Hepatocyte (in vitro differentiated cells): ENCODE measurements around the gene DLG2. TPM values are rescaled to one million over a fixed set of nuclear protein-coding genes. Genes with fewer than 3 reads are reported as not detected.

Experiments
- DNase-seq: peaks from one replicate; pipeline ENCODE4 v3.0.0-alpha.2; 2016; ENCODE audit warnings: low spot score
- H2AFZ ChIP-seq: fragments of 200-600 bp; sonication (generic); 2 replicates; pipeline ENCODE4 v1.6.0; 2016; ENCODE audit warnings: antibody characterized with exemption, mild to moderate bottlenecking
- H3K27ac ChIP-seq: fragments of 200-600 bp; sonication (generic); 2 replicates; pipeline ENCODE4 v1.5.1; 2016; ENCODE audit warnings: mild to moderate bottlenecking
- H3K27me3 ChIP-seq: fragments of 200-600 bp; sonication (generic); 2 replicates; pipeline ENCODE4 v1.6.1; 2016
- H3K36me3 ChIP-seq: fragments of 200-600 bp; sonication (generic); replicated peaks from 2 replicates; pipeline ENCODE4 v1.5.1; 2016; ENCODE audit warnings: low read depth; ENCODE audit not compliant: insufficient read depth
- H3K4me1 ChIP-seq: fragments of 200-600 bp; sonication (generic); 2 replicates; pipeline ENCODE4 v1.5.1; 2016; ENCODE audit warnings: mild to moderate bottlenecking, moderate library complexity; ENCODE audit not compliant: insufficient read depth
- H3K4me2 ChIP-seq: fragments of 200-600 bp; sonication (generic); 2 replicates; pipeline ENCODE4 v1.6.0; 2016
- H3K4me3 ChIP-seq: fragments of 200-600 bp; sonication (generic); 2 replicates; pipeline ENCODE4 v1.5.1; 2016; ENCODE audit warnings: mild to moderate bottlenecking
- H3K79me2 ChIP-seq: fragments of 200-600 bp; sonication (generic); 2 replicates; pipeline ENCODE4 v1.6.0; 2017; ENCODE audit warnings: mild to moderate bottlenecking
- H3K9me2 ChIP-seq: fragments of 200-600 bp; sonication (generic); replicated peaks from 2 replicates; pipeline ENCODE4 v1.6.0; 2017; ENCODE audit warnings: mild to moderate bottlenecking; ENCODE audit not compliant: insufficient read depth
- H3K9me3 ChIP-seq: fragments of 200-600 bp; sonication (generic); 2 replicates; pipeline ENCODE4 v1.5.1; 2016; ENCODE audit warnings: low read depth, mild to moderate bottlenecking
- H4K20me1 ChIP-seq: fragments of 200-600 bp; sonication (generic); 2 replicates; pipeline ENCODE4 v1.6.0; 2016; ENCODE audit warnings: mild to moderate bottlenecking; ENCODE audit not compliant: insufficient read depth, poor library complexity, severe bottlenecking
- EZH2 ChIP-seq: fragments of 200-600 bp; sonication (generic); IDR thresholded peaks from 2 replicates; pipeline ENCODE4 v1.6.1; 2016; ENCODE audit warnings: antibody characterized with exemption, mild to moderate bottlenecking, borderline replicate concordance
- EZH2phosphoT487 ChIP-seq: fragments of 200-600 bp; sonication (generic); IDR thresholded peaks from one replicate; pipeline ENCODE4 v1.6.1; 2018; ENCODE audit warnings: antibody characterized with exemption, mild to moderate bottlenecking, low read depth, moderate library complexity; ENCODE audit not compliant: unreplicated experiment, severe bottlenecking
- WGBS: methylation state at CpG from one replicate; pipeline ENCODE4 v1.1.6; 2016; ENCODE audit warnings: low lambda C conversion rate; ENCODE audit errors: missing lambda C conversion rate; 5-methylcytosine and 5-hydroxymethylcytosine counted together
- polyA plus RNA-seq: library from polyadenylated mRNA; unstranded; fragments of >200 nt; fragmentation: Nextera tagmentation; extraction: Ambion mirVana; gene quantifications from 2 replicates; pipeline ENCODE4 v1.2.1, GENCODE V29; 2016
- total RNA-seq: library from RNA; depleted of rRNA; stranded (reverse); fragments of >200 nt; gene quantifications from 2 replicates; pipeline ENCODE4 v1.2.3, GENCODE V29; 2014
- TF ChIP-seq, protein P1 (sequence below): fragments of 200-600 bp; sonication (generic); IDR thresholded peaks from 2 replicates; pipeline ENCODE4 v1.5.1; 2016; ENCODE audit warnings: antibody characterized with exemption, mild to moderate bottlenecking; ENCODE audit not compliant: poor library complexity

DLG2 gene
- total and polyA plus RNA-seq, 2 experiments from 2014 or later, result 2.6 to 6.8 TPM

DNA sequence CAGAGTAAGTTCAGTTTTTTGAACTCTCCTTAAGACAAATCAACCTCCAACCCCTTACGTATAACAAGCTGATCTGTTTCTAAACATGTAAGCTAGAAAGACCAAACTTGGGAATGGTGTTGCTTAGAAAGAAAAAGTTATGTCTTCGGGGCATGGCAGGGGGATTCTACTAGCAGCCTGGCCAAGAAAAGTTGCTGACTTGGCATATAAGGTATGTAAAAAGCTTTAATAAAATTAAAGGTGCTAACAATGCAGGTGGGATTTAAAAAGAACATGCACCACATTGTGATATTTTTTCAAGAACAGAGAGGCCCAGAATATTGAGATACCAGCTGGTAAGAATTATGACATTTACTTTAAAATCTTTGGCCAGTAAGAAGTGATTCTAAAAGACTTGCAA lies 1929.6 kb downstream of the DLG2 start:
- 96% methylated on average over 2 of the region's 2 CpGs for WGBS

DNA sequence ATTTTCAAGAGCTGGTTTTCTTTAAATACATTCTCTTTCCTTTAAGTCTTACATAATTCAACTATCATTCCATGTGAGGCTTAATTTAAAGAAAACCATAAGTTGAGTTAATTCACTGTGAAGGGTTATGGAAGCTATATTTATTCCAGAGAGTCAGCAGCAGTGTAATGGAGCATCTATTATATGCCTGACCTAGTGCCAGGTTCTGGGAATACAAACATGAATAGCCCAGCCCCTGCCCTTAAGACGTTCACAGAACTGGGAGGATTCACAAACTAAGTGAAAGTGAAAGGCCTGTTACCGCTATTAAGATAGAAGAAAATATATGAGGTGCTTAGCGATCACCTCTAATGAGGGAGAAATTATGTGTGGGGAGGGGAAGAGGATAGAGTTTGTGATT lies 1932.1 kb downstream of the DLG2 start:
- Histone ChIP-seq H3K4me3 (no peak overlapping the region), H3K4me2 (no peak overlapping the region), H3K27me3 (no peaks in the 10 kb centered on the region), H3K9me3 (no peaks in the 10 kb centered on the region), H3K27ac (no peak overlapping the region), H2AFZ (no peak overlapping the region), H3K4me1 (no peaks in the 10 kb centered on the region), H3K79me2 (no peaks in the 10 kb centered on the region), H4K20me1 (no peaks in the 10 kb centered on the region), H3K36me3 (no peaks in the 10 kb centered on the region), H3K9me2 (no peaks in the 10 kb centered on the region)
- no peak for DNase-seq
- WGBS, result 81% methylated on average over 3 of the region's 3 CpGs
- TF ChIP-seq, protein P1, sequence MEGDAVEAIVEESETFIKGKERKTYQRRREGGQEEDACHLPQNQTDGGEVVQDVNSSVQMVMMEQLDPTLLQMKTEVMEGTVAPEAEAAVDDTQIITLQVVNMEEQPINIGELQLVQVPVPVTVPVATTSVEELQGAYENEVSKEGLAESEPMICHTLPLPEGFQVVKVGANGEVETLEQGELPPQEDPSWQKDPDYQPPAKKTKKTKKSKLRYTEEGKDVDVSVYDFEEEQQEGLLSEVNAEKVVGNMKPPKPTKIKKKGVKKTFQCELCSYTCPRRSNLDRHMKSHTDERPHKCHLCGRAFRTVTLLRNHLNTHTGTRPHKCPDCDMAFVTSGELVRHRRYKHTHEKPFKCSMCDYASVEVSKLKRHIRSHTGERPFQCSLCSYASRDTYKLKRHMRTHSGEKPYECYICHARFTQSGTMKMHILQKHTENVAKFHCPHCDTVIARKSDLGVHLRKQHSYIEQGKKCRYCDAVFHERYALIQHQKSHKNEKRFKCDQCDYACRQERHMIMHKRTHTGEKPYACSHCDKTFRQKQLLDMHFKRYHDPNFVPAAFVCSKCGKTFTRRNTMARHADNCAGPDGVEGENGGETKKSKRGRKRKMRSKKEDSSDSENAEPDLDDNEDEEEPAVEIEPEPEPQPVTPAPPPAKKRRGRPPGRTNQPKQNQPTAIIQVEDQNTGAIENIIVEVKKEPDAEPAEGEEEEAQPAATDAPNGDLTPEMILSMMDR, result no peak
- TF ChIP-seq EZH2 (no peak), EZH2phosphoT487 (no peak)

More for the DNA sequence above, 1929.6 kb downstream of the DLG2 start:
- Histone ChIP-seq H3K9me2 (no peaks in the 10 kb centered on the region), H2AFZ (no peak overlapping the region), H4K20me1 (no peaks in the 10 kb centered on the region), H3K4me3 (no peak overlapping the region), H3K27me3 (no peaks in the 10 kb centered on the region), H3K4me2 (no peak overlapping the region), H3K79me2 (no peaks in the 10 kb centered on the region), H3K27ac (no peak overlapping the region), H3K9me3 (no peaks in the 10 kb centered on the region), H3K4me1 (no peaks in the 10 kb centered on the region), H3K36me3 (no peaks in the 10 kb centered on the region)
- no peak for DNase-seq
- TF ChIP-seq, protein P1, result no peak
- no peak for TF ChIP-seq EZH2phosphoT487
- TF ChIP-seq EZH2, result no peak

DNA sequence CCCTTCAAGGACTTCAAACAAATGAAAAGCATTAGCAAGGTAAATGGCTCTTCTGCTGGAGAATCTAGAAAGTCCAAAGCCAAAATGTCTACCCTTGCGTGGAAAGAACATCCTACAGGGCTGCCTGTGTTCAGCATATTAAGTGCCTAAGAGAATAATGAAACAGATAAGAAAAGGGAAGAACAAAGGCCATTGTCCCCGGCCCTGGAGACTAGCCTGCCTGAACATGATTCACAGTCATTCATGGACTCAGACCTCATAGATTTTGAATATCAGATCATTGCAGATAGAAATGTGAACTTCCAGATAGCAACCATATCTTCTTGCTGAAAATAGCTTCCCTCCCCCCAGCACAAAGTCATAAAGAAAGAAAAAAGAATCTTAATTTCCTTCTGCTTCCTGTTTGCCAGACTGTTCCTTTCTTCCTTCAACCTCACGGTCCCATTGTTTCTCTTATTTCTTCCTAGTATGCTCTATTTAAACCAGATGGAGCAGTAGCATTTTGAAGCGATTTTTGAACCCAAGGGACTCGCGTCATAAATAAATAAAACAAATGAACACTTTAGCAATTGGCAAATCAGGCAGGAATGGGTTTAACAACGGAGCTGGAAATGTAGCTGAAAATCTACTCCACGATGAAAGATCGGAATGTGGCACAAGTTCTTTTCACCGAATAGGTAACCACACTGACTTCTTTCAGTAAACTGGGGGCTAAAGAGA lies 1932.8 kb downstream of the DLG2 start:
- Histone ChIP-seq H3K9me3 (no peaks in the 10 kb centered on the region), H3K4me2 (no peak overlapping the region), H3K27ac (no peak overlapping the region), H3K4me3 (no peak overlapping the region), H3K9me2 (no peaks in the 10 kb centered on the region), H3K27me3 (no peaks in the 10 kb centered on the region), H2AFZ (no peak overlapping the region), H3K36me3 (no peaks in the 10 kb centered on the region), H3K4me1 (no peaks in the 10 kb centered on the region), H3K79me2 (no peaks in the 10 kb centered on the region), H4K20me1 (no peaks in the 10 kb centered on the region)
- TF ChIP-seq, protein P1, result no peak
- TF ChIP-seq EZH2 (no peak), EZH2phosphoT487 (no peak)
- 75% methylated on average over 10 of the region's 10 CpGs for whole genome bisulfite sequencing
- no peak for DNase-seq
